IPS-18c (cell line): Measurements from ENCODE around the gene RENBP.

Experiments
- H3K4me3 ChIP-seq: 2 replicates; pipeline ENCODE4 v1.7.0; 2013; ENCODE audit warnings: low read depth, mild to moderate bottlenecking, low read length, moderate library complexity; ENCODE audit not compliant: insufficient read depth
- H3K9me3 ChIP-seq: one replicate; pipeline ENCODE4 v1.6.1; 2013; ENCODE audit warnings: mild to moderate bottlenecking, low read length, moderate library complexity; ENCODE audit not compliant: control insufficient read depth, insufficient read depth

RENBP gene

GRCh38 chrX:153972368-153973126, 28.1 kb upstream of the RENBP start, which contains the start of gene TMEM187:
TMEM187 (plus strand) TSS chrX:153972754; CDS start chrX:153982063, 9,309 bp downstream.
- Histone ChIP-seq H3K9me3 (no peaks in the 10 kb centered on the region), H3K4me3 (peak within 1 kb of the TSS; percentile 100)

DNA sequence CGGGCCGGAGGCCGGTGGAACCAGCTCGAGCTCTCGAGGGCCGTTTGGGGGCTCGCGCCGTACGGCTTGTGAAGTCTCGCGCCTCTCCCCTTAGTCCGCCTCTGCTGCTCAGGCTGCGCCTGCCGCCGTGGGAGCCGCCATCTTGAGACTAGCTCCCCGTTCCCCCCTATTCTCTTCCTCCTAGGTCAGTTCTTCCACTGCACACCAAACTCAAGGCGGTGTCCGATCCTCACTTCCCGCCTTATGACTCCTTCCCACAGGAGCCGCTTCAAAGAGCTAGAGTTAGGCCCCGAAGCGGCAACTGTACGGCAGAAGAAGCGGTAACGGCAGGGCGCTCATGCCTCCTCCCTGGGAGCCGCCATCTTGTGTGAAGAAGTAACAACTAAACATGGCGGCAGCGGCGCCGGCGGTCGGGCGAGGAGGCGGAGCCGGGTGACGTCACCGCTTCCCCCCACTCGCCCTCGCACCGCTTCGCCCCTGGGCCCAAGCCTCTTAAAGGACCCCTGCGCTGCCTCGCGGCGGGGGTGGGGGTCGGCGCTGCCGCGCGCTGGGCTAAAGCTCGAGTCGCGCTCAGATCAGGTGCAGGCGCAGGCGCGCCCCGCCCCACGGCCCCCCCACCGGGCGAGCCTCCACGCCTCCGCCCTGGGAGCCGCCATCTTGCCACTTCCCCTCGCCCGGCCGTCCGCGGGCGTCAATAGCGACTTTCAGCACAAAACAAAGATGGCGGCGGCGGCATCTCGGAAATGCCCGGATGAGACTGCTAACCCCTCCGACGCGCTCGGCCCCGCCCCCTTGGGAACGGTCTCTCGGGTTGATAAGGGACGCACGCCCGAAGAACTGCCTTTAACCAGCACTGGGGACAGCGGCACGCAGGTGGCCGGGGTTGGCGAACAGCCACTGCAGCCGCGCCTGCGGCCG, 27.3 kb upstream of the RENBP start, which contains the start of gene HCFC1:
HCFC1 (minus strand) TSS at position 369 of the 918 bp plus-strand sequence. CDS start 978 bp downstream, outside the sequence.
- Histone ChIP-seq H3K9me3 (no peaks in the 10 kb centered on the region), H3K4me3 (peak within 1 kb of the TSS; percentile 100)

DNA sequence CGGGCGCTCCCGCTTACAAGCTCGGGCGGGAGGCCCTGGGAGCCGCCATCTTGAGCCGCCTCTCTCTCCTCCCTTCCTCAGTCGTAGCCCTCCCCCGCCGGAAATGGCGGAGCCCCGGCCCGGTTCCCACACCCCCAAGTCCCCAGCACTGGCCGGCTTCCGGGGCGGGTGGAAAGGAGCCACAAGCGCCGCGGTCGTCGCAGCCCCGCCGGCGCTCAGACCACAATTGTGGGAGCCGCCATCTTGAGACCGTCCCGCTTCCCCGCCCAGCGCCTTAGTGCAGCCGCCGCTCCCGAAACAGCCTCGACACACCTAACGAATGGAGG, 26.6 kb upstream of the RENBP start:
- Histone ChIP-seq H3K4me3 (peak overlapping the region; percentile 100), H3K9me3 (no peaks in the 10 kb centered on the region)

GRCh38 chrX:153970357-153971123, 26.1 kb upstream of the RENBP start:
- Histone ChIP-seq H3K4me3 (peak overlapping the region; percentile 100), H3K9me3 (no peaks in the 10 kb centered on the region)

GRCh38 chrX:153969904-153970356, 25.5 kb upstream of the RENBP start:
- Histone ChIP-seq H3K9me3 (no peaks in the 10 kb centered on the region), H3K4me3 (peak overlapping the region; percentile 77)

GRCh38 chrX:153969125-153969903, 24.9 kb upstream of the RENBP start:
- H3K9me3 ChIP-seq = no peaks in the 10 kb centered on the region
- H3K4me3 ChIP-seq = peak overlapping the region; percentile 77

DNA sequence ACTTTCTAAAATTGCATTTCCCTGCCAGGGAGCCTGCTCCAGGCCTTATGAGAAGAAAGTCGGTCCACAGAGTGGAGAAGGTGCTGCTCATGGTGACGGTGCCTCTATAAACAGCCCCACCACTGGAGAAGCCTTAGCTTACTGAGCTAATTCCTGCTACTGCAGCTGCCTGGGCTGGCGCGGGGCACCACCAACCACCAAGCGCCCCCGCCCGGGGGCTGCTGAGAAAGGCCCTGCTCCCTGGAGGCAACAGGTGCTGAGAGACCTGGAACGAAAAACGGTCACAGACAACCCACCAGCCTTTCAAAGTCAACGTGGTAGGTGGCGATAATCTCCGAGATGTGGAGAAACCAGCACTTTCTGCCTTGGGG, 24.3 kb upstream of the RENBP start:
- peak overlapping the region; percentile 77 for H3K4me3 ChIP-seq
- no peaks in the 10 kb centered on the region for H3K9me3 ChIP-seq

GRCh38 chrX:153968255-153968654, 23.8 kb upstream of the RENBP start:
- no peaks in the 10 kb centered on the region for H3K9me3 ChIP-seq
- peak overlapping the region; percentile 77; the same call in 1 of the 2 replicates for H3K4me3 ChIP-seq

- H3K9me3 ChIP-seq = no peaks in the 10 kb centered on the region
- no peak overlapping the region for H3K4me3 ChIP-seq
Observed at GRCh38 chrX:153967536-153968224, 23.2 kb upstream of the RENBP start.

- no peaks in the 10 kb centered on the region for H3K9me3 ChIP-seq
- no peak overlapping the region for H3K4me3 ChIP-seq
Observed at GRCh38 chrX:153966841-153967535, 22.5 kb upstream of the RENBP start.

- H3K9me3 ChIP-seq = no peaks in the 10 kb centered on the region
- no peak overlapping the region for H3K4me3 ChIP-seq
Observed at GRCh38 chrX:153966283-153966688, 21.8 kb upstream of the RENBP start.

DNA sequence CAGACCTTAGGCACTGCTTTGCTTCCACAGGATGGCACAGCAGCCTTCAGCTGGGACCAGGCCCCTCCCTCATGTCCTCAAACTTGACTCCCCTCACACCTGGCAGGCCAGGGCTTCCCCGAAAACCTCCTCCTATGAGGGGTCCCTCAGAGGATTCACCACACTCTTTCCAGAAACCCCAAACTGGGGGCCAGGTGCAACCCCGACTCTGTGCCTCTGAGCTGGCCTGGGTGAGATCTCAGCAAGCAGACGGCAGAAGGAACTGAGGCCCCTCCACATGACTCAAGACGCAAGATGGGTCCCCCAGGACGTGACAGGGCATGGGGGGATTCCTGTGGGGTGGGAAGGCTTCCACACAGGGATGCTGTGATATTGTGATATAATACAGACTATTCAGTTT, 21.0 kb upstream of the RENBP start:
- H3K4me3 ChIP-seq = no peak overlapping the region
- H3K9me3 ChIP-seq = no peaks in the 10 kb centered on the region

- Histone ChIP-seq H3K4me3 (no peak overlapping the region), H3K9me3 (no peaks in the 10 kb centered on the region)
Observed at GRCh38 chrX:153964105-153964504, 19.7 kb upstream of the RENBP start.

- Histone ChIP-seq H3K9me3 (no peaks in the 10 kb centered on the region), H3K4me3 (no peak overlapping the region)
Observed at GRCh38 chrX:153963546-153963945, 19.1 kb upstream of the RENBP start.

DNA sequence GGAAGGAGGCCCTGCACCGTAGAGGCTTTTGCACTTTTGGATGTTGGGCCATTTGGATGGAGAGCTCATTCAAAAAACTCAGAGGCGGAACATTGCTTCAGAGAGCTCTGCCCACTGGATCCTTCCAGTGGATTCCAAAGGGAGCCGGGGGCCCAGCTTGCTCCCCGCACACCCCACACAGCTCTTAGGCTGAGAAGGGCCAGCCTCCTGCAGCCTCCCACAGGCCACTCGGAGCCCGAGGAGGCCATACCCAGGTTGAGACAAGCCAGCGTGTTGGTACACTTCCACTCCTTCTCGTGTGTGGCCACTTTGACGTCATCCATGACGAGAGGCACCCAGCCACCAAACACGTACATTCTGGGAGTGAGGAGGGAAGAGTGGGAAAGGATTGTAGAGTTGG, 16.8 kb upstream of the RENBP start:
- Histone ChIP-seq H3K9me3 (no peaks in the 10 kb centered on the region), H3K4me3 (no peak overlapping the region)

DNA sequence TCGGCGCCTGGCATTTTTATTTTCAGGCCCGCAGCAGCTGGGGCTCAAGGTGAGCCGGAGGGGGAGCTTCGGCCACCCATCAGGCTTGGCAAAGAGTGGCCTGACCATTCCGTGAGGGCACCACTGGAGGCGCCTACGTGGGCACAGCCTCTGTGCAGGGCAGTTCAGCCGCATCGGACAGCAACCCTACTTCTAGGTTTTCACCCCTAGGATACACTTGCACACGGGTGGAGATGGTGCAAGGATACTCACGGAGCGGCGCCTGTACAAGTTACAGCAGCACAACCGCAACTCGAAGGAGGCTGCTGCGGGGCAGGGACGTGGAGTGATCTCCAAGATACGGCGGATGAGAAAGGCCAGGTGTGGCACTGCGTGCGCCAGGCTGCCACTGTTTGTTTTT, 16.3 kb upstream of the RENBP start:
- peaks cover under 1% of the 10 kb centered on the region for H3K9me3 ChIP-seq
- no peak overlapping the region for H3K4me3 ChIP-seq
